Central memory CD4-positive, alpha-beta T cell (primary cell): ENCODE data around the gene APOC3.

Experiments used
- DNase-seq: peaks from one replicate; pipeline ENCODE4 v3.0.0; 2022

The APOC3 gene

GRCh38 chr11:116879800-116880625 lies 50.3 kb downstream of the APOC3 start:
- DNase-seq: peak; percentile 44

- DNase-seq: no peak
These were observed 51.4 kb downstream of the APOC3 start for GRCh38 chr11:116881143-116881542.

GRCh38 chr11:116882386-116882785 lies 52.7 kb downstream of the APOC3 start:
- no peak for DNase-seq
